H9 (cell line): ENCODE data around the gene SLC45A1. TPM values are rescaled to one million over a fixed set of nuclear protein-coding genes. Genes with fewer than 3 reads are reported as not detected.

Experiments used
- DNase-seq: peaks from one replicate; pipeline ENCODE4 v3.0.0-alpha.2; 2017
- H2AFZ ChIP-seq: one replicate; pipeline ENCODE4 v1.6.1; 2013; ENCODE audit warnings: mild to moderate bottlenecking, low read length, control low read depth, moderate library complexity
- H2AK5ac ChIP-seq: 2 replicates; pipeline ENCODE4 v1.6.1; 2013; ENCODE audit warnings: low read length, control low read depth, mixed read lengths; ENCODE audit not compliant: insufficient read length
- H2BK120ac ChIP-seq: one replicate; pipeline ENCODE4 v1.6.1; 2013; ENCODE audit warnings: low read depth, mild to moderate bottlenecking, low read length, control low read depth, inconsistent platforms; ENCODE audit not compliant: poor library complexity, severe bottlenecking
- H2BK12ac ChIP-seq: 2 replicates; pipeline ENCODE4 v1.6.1; 2013; ENCODE audit warnings: low read length, control low read depth, mixed read lengths, low read depth; ENCODE audit not compliant: insufficient read length
- H2BK15ac ChIP-seq: 2 replicates; pipeline ENCODE4 v1.6.1; 2013; ENCODE audit warnings: low read depth, low read length, control low read depth
- H2BK20ac ChIP-seq: one replicate; pipeline ENCODE4 v1.6.1; 2013; ENCODE audit warnings: low read depth, mild to moderate bottlenecking, low read length, control low read depth, inconsistent platforms; ENCODE audit not compliant: poor library complexity, severe bottlenecking
- H2BK5ac ChIP-seq: 2 replicates; pipeline ENCODE4 v1.6.1; 2013; ENCODE audit warnings: low read length, control low read depth, mixed read lengths; ENCODE audit not compliant: insufficient read length
- H3K14ac ChIP-seq: 2 replicates; pipeline ENCODE4 v1.6.1; 2013; ENCODE audit warnings: low read length, control low read depth; ENCODE audit not compliant: insufficient read depth
- H3K18ac ChIP-seq: 2 replicates; pipeline ENCODE4 v1.6.1; 2013; ENCODE audit warnings: low read depth, mild to moderate bottlenecking, mixed read lengths, low read length, control low read depth; ENCODE audit not compliant: insufficient read length
- H3K23ac ChIP-seq: 2 replicates; pipeline ENCODE4 v1.6.1; 2013; ENCODE audit warnings: low read length, control low read depth, mixed read lengths, low read depth; ENCODE audit not compliant: insufficient read length
- H3K23me2 ChIP-seq: 2 replicates; pipeline ENCODE4 v1.6.1; 2013; ENCODE audit warnings: low read depth, mild to moderate bottlenecking, mixed read lengths, low read length, control low read depth; ENCODE audit not compliant: insufficient read length, poor library complexity, severe bottlenecking
- H3K27ac ChIP-seq: 2 replicates; pipeline ENCODE4 v1.5.1; 2013; ENCODE audit warnings: low read length, control low read depth, mixed read lengths, low read depth; ENCODE audit not compliant: insufficient read length
- H3K27me3 ChIP-seq: 2 replicates; pipeline ENCODE4 v1.6.1; 2013; ENCODE audit warnings: low read length, control low read depth, inconsistent platforms; ENCODE audit not compliant: insufficient read depth
- H3K4ac ChIP-seq: 2 replicates; pipeline ENCODE4 v1.6.1; 2013; ENCODE audit warnings: low read depth, mild to moderate bottlenecking, control low read depth, inconsistent platforms, low read length, moderate library complexity
- H3K4me1 ChIP-seq: 2 replicates; pipeline ENCODE4 v1.6.1; 2013; ENCODE audit warnings: low read length, control low read depth, inconsistent platforms; ENCODE audit not compliant: insufficient read depth
- H3K4me2 ChIP-seq: 2 replicates; pipeline ENCODE4 v1.6.1; 2013; ENCODE audit warnings: low read length, control low read depth, mixed read lengths; ENCODE audit not compliant: insufficient read length, insufficient read depth
- H3K56ac ChIP-seq: 2 replicates; pipeline ENCODE4 v1.6.1; 2013; ENCODE audit warnings: low read depth, mild to moderate bottlenecking, mixed read lengths, low read length, control low read depth; ENCODE audit not compliant: insufficient read length
- H3K79me1 ChIP-seq: 2 replicates; pipeline ENCODE4 v1.6.1; 2013; ENCODE audit warnings: low read depth, mild to moderate bottlenecking, moderate library complexity, low read length, control low read depth, inconsistent platforms; ENCODE audit not compliant: insufficient read depth, poor library complexity, severe bottlenecking
- H3K79me2 ChIP-seq: 2 replicates; pipeline ENCODE4 v1.6.1; 2013; ENCODE audit warnings: low read length, control low read depth, inconsistent platforms; ENCODE audit not compliant: insufficient read depth
- H3K9ac ChIP-seq: 2 replicates; pipeline ENCODE4 v1.6.1; 2013; ENCODE audit warnings: low read length, control low read depth, mixed read lengths; ENCODE audit not compliant: insufficient read length; ENCODE audit errors: extremely low read depth
- H3K9me3 ChIP-seq: one replicate; pipeline ENCODE4 v1.6.1; 2013; ENCODE audit warnings: low read depth, low read length, inconsistent platforms; ENCODE audit not compliant: control insufficient read depth
- H3T11ph ChIP-seq: one replicate; pipeline ENCODE4 v1.6.1; 2013; ENCODE audit warnings: mild to moderate bottlenecking, low read length, control low read depth, inconsistent platforms
- H4K20me1 ChIP-seq: one replicate; pipeline ENCODE4 v1.6.1; 2013; ENCODE audit not compliant: control insufficient read depth, insufficient read length, insufficient read depth
- H4K5ac ChIP-seq: 2 replicates; pipeline ENCODE4 v1.6.1; 2013; ENCODE audit warnings: low read depth, mild to moderate bottlenecking, mixed read lengths, low read length, control low read depth; ENCODE audit not compliant: insufficient read length
- H4K8ac ChIP-seq: replicated peaks from 2 replicates; pipeline ENCODE4 v1.6.1; 2013; ENCODE audit warnings: low read length, control low read depth, mixed read lengths, low read depth; ENCODE audit not compliant: insufficient read length
- H4K91ac ChIP-seq: 2 replicates; pipeline ENCODE4 v1.6.1; 2013; ENCODE audit warnings: low read depth, mild to moderate bottlenecking, moderate library complexity, mixed read lengths, low read length, control low read depth; ENCODE audit not compliant: insufficient read length
- H3K27ac Mint-ChIP-seq, 3 experiments: 2 replicates in 2 of 3; 3 replicates in 1 of 3; pipeline ENCODE4 v1.8.0; 2020 to 2021; ENCODE audit warnings: mixed read lengths in 3 of 3, mild to moderate bottlenecking in 1 of 3, moderate library complexity in 1 of 3
- H3K27me3 Mint-ChIP-seq: 2 replicates; pipeline ENCODE4 v1.8.0; 2021; ENCODE audit warnings: low read depth, mild to moderate bottlenecking, moderate library complexity, mixed read lengths
- H3K36me3 Mint-ChIP-seq, 3 experiments: 2 replicates in 2 of 3; 3 replicates in 1 of 3; pipeline ENCODE4 v1.8.0; 2020 to 2021; ENCODE audit warnings: low read depth in 3 of 3, mixed read lengths in 3 of 3; ENCODE audit not compliant: insufficient read depth in 1 of 3
- H3K4me1 Mint-ChIP-seq, 2 experiments: 2 replicates each; pipeline ENCODE4 v1.8.0; 2020; ENCODE audit warnings: mixed read lengths in 2 of 2
- H3K4me3 Mint-ChIP-seq, 2 experiments: 2 replicates in 1 of 2; 3 replicates in 1 of 2; pipeline ENCODE4 v1.8.0; 2020 to 2021; ENCODE audit warnings: mild to moderate bottlenecking in 2 of 2, mixed read lengths in 2 of 2, moderate library complexity in 1 of 2
- H3K9me3 Mint-ChIP-seq, 2 experiments: 2 replicates in 1 of 2; 3 replicates in 1 of 2; pipeline ENCODE4 v1.8.0; 2020; ENCODE audit warnings: mild to moderate bottlenecking in 2 of 2, mixed read lengths in 2 of 2, moderate library complexity in 1 of 2
- WGBS: extraction: QIAGEN DNeasy Blood & Tissue Kit; methylation state at CpG from one replicate; pipeline ENCODE4 v1.1.7; 2013; ENCODE audit warnings: missing lambda C conversion rate, low lambda C conversion rate, mixed read lengths; ENCODE audit not compliant: insufficient read length; ENCODE audit errors: extremely low coverage; 5-methylcytosine and 5-hydroxymethylcytosine counted together
- total RNA-seq: library from RNA; stranded (reverse); gene quantifications from 2 replicates; pipeline ENCODE4 v1.2.1, GENCODE V29; 2021
- TF ChIP-seq, protein P1 (sequence below): fragments of 200-600 bp; sonication (generic); conservative IDR thresholded peaks from 3 replicates; pipeline ENCODE4 v1.8.0; 2021; ENCODE audit warnings: antibody characterized with exemption, mild to moderate bottlenecking

SLC45A1 gene
- total RNA-seq, 1 experiment from 2014 or later: 0.63 TPM

DNA sequence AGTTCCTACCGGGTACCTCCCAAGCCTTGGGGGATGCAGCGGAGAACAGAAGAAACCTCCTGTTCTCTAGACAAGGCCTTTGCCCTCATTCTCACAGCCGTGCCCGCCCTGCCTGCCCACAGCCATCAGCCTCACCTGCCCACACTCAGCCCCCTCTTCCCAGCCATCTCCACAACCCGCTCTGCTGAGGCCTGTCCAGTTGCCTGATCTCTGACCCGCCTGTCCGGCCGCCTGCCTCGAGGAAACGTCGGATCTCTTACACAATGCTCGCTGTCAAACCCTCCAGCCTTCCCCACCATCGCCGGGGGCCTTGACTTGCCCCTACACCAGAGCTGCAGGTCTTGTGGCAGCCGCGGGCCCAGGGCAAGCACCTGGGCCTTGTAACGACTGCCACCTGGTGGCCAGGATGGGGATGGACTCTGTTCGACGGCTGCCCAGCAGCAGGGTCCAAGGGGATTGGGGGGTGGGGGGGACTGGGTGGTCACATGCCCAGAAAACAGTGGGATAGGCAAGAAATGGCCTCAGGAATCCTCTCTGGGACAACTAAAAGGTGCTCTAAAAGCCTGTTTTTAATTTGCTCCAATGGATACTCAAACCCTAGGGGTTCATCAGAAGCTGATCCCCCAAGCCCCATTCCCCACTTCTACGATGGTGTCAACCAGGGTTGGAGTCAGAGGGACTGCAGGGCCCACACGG is 31.0 kb downstream of the SLC45A1 start:
- Histone ChIP-seq H3K4me2 (no peak overlapping the region), H2BK120ac (no peak overlapping the region)

More for the DNA sequence above, 31.0 kb downstream of the SLC45A1 start:
- H4K8ac ChIP-seq: no peak overlapping the region
- H2AFZ ChIP-seq: no peak overlapping the region
- Mint-ChIP-seq H3K27ac (no peak overlapping the region), H3K36me3 (peaks cover 7 to 16% (median 14%) of the 10 kb centered on the region in 3 experiments), H3K4me3 (peak overlapping the region in 1 of 2 experiments; percentile 53; a peak in 3 of 5 replicates), H3K9me3 (no peaks in the 10 kb centered on the region; a peak in 1 of 5 replicates), H3K27me3 (peaks cover 3% of the 10 kb centered on the region), H3K4me1 (peaks cover 25 to 29% of the 10 kb centered on the region in 2 experiments)
- H3K9me3 ChIP-seq: no peaks in the 10 kb centered on the region
- TF ChIP-seq, protein P1, sequence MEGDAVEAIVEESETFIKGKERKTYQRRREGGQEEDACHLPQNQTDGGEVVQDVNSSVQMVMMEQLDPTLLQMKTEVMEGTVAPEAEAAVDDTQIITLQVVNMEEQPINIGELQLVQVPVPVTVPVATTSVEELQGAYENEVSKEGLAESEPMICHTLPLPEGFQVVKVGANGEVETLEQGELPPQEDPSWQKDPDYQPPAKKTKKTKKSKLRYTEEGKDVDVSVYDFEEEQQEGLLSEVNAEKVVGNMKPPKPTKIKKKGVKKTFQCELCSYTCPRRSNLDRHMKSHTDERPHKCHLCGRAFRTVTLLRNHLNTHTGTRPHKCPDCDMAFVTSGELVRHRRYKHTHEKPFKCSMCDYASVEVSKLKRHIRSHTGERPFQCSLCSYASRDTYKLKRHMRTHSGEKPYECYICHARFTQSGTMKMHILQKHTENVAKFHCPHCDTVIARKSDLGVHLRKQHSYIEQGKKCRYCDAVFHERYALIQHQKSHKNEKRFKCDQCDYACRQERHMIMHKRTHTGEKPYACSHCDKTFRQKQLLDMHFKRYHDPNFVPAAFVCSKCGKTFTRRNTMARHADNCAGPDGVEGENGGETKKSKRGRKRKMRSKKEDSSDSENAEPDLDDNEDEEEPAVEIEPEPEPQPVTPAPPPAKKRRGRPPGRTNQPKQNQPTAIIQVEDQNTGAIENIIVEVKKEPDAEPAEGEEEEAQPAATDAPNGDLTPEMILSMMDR: peak; percentile 87
- H3K27ac ChIP-seq: no peak overlapping the region
- no peak overlapping the region for H3K14ac ChIP-seq
- H4K5ac ChIP-seq: no peak overlapping the region
- no peaks in the 10 kb centered on the region for H3K27me3 ChIP-seq
- no peaks in the 10 kb centered on the region for H3K79me1 ChIP-seq
- no peak overlapping the region for H3K18ac ChIP-seq
- H2BK15ac ChIP-seq: no peak overlapping the region
- no peak overlapping the region for H3K4ac ChIP-seq
- H3K4me1 ChIP-seq: no peaks in the 10 kb centered on the region; the same call in 1 of the 2 replicates
- H3K9ac ChIP-seq: no peak overlapping the region
- WGBS: no CpG with 5 or more reads among the region's 21 CpGs
- H4K91ac ChIP-seq: no peak overlapping the region
- H4K20me1 ChIP-seq: no peaks in the 10 kb centered on the region
- no peak overlapping the region for H2AK5ac ChIP-seq
- no peak overlapping the region for H2BK5ac ChIP-seq
- H2BK20ac ChIP-seq: no peak overlapping the region
- no peak overlapping the region for H3K23ac ChIP-seq
- H3K56ac ChIP-seq: no peak overlapping the region
- DNase-seq: peak; percentile 87
- no peaks in the 10 kb centered on the region for H3K79me2 ChIP-seq
- no peak overlapping the region for H3T11ph ChIP-seq
- H2BK12ac ChIP-seq: no peak overlapping the region
- H3K23me2 ChIP-seq: no peaks in the 10 kb centered on the region
